Thyroid gland (tissue), 4 donors: ENCODE measurements around the gene CAMTA2.

ENCODE experiments used
- POLR2A ChIP-seq, 2 donors: fragments of 450-650 bp; IDR thresholded peaks; one replicate each; pipeline ENCODE4 v1.6.1; 2017; ENCODE audit warnings: antibody characterized with exemption in 2 of 2, mild to moderate bottlenecking in 2 of 2, moderate library complexity in 1 of 2
- TF ChIP-seq, protein P1 (sequence below), 6 experiments: fragments of 200-600 bp in 3 of 6; fragments of 450-650 bp in 3 of 6; sonication (generic) in 3 of 6; IDR thresholded peaks; one replicate each; pipeline ENCODE4 v1.5.1; 2016 to 2019; ENCODE audit warnings: antibody characterized with exemption in 6 of 6, mild to moderate bottlenecking in 2 of 6, inconsistent platforms in 1 of 6, moderate library complexity in 1 of 6

DNA sequence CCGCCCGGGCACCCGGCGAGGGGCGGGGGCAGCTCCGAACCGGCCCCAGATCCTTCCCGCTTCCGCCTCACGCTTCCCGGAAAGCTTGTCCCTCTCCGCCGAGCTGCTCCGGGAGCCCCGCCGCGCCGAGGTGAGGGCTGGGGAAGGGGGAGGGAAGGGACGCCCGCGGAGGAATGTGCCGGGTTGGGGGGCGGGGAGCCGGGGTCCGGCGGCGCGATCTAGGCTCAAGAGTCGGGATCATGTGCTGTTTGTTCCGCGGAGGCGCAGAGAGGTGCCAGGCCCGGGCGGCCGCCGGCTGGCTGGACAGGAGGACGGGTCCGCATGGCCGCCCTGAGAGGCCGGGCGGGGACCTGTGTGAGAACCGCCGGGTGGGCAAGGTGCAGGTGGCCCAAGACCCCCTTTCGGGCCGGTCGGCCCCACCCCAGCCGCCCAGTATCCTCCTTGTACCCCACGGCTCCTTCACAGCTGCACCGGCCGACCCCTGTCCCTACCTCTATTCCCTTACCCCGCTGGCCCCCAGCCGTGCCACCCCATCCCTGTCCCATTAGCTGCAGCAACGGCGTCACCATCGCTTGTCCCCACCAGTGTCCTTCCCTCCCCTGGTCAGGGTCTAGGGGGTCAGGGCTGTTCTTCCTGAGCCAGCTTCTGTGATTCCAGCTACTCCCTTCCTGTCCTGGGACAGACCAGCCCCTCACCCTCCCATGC is 10.7 kb upstream of the CAMTA2 start:
- TF ChIP-seq, protein P1, sequence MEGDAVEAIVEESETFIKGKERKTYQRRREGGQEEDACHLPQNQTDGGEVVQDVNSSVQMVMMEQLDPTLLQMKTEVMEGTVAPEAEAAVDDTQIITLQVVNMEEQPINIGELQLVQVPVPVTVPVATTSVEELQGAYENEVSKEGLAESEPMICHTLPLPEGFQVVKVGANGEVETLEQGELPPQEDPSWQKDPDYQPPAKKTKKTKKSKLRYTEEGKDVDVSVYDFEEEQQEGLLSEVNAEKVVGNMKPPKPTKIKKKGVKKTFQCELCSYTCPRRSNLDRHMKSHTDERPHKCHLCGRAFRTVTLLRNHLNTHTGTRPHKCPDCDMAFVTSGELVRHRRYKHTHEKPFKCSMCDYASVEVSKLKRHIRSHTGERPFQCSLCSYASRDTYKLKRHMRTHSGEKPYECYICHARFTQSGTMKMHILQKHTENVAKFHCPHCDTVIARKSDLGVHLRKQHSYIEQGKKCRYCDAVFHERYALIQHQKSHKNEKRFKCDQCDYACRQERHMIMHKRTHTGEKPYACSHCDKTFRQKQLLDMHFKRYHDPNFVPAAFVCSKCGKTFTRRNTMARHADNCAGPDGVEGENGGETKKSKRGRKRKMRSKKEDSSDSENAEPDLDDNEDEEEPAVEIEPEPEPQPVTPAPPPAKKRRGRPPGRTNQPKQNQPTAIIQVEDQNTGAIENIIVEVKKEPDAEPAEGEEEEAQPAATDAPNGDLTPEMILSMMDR (IDR thresholded peaks at IDR 0.05), result no peak
- TF ChIP-seq POLR2A (IDR thresholded peaks at IDR 0.05), result no peak
